22Rv1 (cell line): ENCODE results near the gene ANP32D.
"Not testable (repeated sequence)": the region's sequence is repeated elsewhere in the genome, so short reads cannot be mapped to it uniquely, and the experiment has no call there.

ENCODE experiments used
- H3K27ac ChIP-seq: fragments of 450-650 bp; 2 replicates; pipeline ENCODE4 v1.5.1; 2017
- ZFX ChIP-seq: fragments of 450-650 bp; IDR thresholded peaks from 2 replicates; pipeline ENCODE4 v1.6.1; 2017; ENCODE audit warnings: antibody characterized with exemption, borderline replicate concordance
- TF ChIP-seq, protein P1 (sequence below): fragments of 450-650 bp; IDR thresholded peaks from 2 replicates; pipeline ENCODE4 v1.5.1; 2017; ENCODE audit warnings: mild to moderate bottlenecking

The ANP32D gene

DNA sequence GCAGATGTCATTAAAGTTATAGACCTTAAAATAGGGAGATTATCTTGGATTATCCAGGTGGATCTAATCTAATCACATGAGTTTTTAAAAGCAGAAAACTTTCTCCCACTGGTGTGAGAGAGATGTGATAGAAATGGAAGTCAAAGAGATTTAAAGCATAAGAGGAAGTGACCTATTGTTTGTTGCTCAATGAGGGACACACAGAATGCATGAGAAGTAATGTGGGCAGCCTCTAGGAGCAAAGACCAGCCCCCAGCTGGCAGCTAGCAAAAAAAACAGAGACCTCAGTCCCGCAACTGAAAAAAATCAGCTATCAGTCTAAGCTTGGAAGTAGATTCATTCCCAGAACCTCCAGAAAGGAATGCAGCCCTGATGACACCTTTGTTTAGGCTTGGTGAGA, 24.6 kb upstream of the ANP32D start:
- no peak overlapping the region for H3K27ac ChIP-seq
- TF ChIP-seq ZFX = no peak
- TF ChIP-seq, protein P1, sequence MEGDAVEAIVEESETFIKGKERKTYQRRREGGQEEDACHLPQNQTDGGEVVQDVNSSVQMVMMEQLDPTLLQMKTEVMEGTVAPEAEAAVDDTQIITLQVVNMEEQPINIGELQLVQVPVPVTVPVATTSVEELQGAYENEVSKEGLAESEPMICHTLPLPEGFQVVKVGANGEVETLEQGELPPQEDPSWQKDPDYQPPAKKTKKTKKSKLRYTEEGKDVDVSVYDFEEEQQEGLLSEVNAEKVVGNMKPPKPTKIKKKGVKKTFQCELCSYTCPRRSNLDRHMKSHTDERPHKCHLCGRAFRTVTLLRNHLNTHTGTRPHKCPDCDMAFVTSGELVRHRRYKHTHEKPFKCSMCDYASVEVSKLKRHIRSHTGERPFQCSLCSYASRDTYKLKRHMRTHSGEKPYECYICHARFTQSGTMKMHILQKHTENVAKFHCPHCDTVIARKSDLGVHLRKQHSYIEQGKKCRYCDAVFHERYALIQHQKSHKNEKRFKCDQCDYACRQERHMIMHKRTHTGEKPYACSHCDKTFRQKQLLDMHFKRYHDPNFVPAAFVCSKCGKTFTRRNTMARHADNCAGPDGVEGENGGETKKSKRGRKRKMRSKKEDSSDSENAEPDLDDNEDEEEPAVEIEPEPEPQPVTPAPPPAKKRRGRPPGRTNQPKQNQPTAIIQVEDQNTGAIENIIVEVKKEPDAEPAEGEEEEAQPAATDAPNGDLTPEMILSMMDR = no peak

GRCh38 chr12:48451372-48451771, 21.0 kb upstream of the ANP32D start:
- no peak for TF ChIP-seq ZFX
- TF ChIP-seq, protein P1 = no peak
- H3K27ac ChIP-seq = no peak overlapping the region

GRCh38 chr12:48452961-48453360, 19.4 kb upstream of the ANP32D start:
- not testable (repeated sequence) for H3K27ac ChIP-seq

DNA sequence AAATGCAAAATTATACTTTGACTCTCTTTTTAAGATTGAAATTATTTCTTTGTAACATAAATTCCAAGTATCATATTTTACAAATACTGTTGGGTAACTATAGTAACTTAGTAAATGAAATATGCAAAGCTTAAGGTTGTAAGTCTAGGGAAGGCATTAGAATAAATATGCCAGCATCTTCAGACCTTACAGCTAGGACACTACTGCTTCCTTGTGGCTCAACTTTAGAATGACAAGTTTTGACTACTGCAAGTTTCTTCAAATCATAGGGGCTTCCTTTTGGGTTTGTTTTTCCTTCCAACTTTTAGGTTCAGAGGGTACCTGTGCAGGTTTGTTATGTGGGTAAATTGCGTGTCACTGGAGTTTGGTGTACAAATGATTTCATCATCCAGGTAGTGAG, 17.7 kb upstream of the ANP32D start:
- H3K27ac ChIP-seq = no peak overlapping the region
- TF ChIP-seq, protein P1 = peak; percentile 59
- TF ChIP-seq ZFX = no peak

DNA sequence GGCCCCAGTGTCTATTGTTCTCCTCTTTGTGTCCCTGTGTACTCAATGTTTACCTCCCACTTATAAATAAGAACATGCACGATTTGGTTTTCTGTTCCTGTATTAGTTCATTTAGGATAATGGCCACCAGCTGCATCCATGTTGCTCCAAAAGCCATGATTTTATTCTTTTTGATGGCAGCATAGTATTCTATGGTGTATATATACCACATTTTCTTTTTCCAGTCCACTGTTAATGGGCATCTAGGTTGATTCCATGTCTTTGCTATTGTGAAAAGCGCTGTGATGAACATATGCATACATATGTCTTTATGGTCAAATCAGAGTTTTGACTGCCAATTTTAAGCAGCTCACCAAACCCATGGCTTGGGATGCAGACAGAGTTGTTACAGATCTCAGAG, 17.2 kb upstream of the ANP32D start:
- TF ChIP-seq ZFX = no peak

GRCh38 chr12:48459259-48459658, 13.1 kb upstream of the ANP32D start:
- H3K27ac ChIP-seq = no peak overlapping the region
- TF ChIP-seq ZFX = no peak
- TF ChIP-seq, protein P1 = no peak

More for the DNA sequence above, 17.2 kb upstream of the ANP32D start:
- H3K27ac ChIP-seq = no peak overlapping the region

DNA sequence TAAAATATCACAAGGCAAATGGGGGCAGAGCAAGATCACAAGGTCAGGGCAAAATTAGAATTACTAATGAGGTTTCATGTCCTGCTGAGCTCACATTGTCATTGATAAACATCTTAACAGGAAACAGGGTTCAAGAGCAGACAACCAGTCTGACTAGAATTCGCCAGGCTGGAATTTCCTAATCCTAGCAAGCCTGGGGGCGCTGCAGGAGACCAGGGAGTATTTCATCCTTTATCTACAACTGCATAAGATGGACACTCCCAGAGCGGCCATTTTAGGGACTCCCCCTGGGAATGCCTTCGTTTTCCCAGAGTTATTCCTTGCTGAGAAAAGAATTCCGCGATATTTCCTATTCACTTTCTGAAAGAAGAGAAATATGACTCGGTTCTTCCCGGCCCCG, 3.3 kb upstream of the ANP32D start:
- not testable (repeated sequence) for H3K27ac ChIP-seq

DNA sequence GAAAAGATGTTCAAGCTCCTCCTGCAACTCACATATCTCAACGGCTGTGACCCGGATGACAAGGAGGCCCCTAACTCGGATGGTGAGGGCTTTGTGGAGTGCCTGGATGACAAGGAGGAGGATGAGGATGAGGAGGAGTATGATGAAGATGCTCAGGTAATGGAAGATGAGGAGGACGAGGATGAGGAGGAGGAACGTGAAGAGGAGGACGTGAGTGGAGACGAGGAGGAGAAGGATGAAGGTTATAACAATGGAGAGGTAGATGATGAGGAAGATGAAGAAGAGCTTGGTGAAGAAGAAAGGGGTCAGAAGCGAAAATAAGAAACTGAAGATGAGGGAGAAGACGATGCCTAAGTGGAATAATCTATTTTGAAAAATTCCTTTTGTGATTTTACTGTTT, 702 bp downstream of the ANP32D start:
- TF ChIP-seq, protein P1 = no peak
- no peak for TF ChIP-seq ZFX

GRCh38 chr12:48474497-48474896, 2.1 kb downstream of the ANP32D start:
- not testable (repeated sequence) for H3K27ac ChIP-seq
- TF ChIP-seq, protein P1 = peak; percentile 30; the same call in 1 of the 2 replicates

More for the DNA sequence above, 702 bp downstream of the ANP32D start:
- no peak overlapping the region for H3K27ac ChIP-seq
